PFSK-1 (cell line): Measurements from ENCODE around the gene RUNDC3A.

ENCODE experiments used
- POLR2AphosphoS5 ChIP-seq: IDR thresholded peaks from 2 replicates; pipeline ENCODE4 v1.6.1; 2012; ENCODE audit warnings: low read depth, mild to moderate bottlenecking, control low read depth, low read length, moderate library complexity
- TAF1 ChIP-seq: IDR thresholded peaks from 2 replicates; pipeline ENCODE4 v1.6.1; 2012; ENCODE audit warnings: low read length, control low read depth, borderline replicate concordance; ENCODE audit not compliant: insufficient read depth

GRCh38 chr17:44266402-44267164 is 41.8 kb upstream of the RUNDC3A start:
- no peak for TF ChIP-seq POLR2AphosphoS5
- TF ChIP-seq TAF1 = no peak
